A204.1 (cell line): ENCODE data around the gene NFKB1.
A peak's percentile ranks its signal among the peaks of the same experiment; 100 is the strongest.

Source experiments
- FAIRE-seq: peaks from 2 replicates; lab custom pipeline; 2012; peaks lifted over from hg19 to GRCh38; lab: Jason Lieb, UNC

NFKB1 gene

DNA sequence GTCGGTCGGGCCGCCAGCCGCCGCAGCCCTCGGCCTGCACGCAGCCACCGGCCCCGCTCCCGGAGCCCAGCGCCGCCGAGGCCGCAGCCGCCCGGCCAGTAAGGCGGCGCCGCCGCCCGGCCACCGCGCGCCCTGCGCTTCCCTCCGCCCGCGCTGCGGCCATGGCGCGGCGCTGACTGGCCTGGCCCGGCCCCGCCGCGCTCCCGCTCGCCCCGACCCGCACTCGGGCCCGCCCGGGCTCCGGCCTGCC, 213 bp downstream of the NFKB1 start:
- FAIRE-seq = no peak

DNA sequence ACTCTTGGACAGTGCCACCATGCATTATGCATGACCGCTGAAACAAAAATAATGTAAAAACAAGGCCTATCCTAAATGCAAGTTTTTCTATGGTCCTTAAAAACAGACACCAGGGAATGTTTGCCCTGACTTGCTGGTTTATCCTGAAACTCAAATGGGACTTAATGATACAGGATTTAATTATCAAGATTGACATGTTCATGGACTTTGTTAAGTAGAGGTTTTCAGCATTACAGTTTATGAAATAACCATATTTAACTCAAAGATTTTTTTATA, 1.3 kb downstream of the NFKB1 start:
- peak; percentile 6 for FAIRE-seq

DNA sequence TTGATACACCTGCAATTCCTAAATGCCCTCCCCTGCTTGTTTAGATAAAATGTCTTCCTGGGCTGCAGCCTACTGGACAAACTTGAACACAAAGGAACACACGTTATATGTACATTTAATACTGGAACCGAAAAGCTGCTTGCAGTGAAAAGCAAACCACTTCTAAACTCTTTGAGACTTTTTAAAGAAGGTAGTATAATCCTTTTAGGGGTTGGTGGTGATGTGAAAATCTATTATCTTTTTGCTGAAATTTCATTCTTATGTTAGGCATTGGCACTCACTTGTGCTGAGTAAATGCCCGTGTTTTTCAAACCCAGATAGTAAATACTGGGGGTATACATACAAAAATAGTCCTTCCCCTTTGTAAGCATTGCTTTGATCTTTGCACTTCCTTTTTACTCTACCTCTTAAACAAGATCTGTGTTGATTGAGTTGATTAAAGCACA, 2.2 kb downstream of the NFKB1 start:
- no peak for FAIRE-seq

DNA sequence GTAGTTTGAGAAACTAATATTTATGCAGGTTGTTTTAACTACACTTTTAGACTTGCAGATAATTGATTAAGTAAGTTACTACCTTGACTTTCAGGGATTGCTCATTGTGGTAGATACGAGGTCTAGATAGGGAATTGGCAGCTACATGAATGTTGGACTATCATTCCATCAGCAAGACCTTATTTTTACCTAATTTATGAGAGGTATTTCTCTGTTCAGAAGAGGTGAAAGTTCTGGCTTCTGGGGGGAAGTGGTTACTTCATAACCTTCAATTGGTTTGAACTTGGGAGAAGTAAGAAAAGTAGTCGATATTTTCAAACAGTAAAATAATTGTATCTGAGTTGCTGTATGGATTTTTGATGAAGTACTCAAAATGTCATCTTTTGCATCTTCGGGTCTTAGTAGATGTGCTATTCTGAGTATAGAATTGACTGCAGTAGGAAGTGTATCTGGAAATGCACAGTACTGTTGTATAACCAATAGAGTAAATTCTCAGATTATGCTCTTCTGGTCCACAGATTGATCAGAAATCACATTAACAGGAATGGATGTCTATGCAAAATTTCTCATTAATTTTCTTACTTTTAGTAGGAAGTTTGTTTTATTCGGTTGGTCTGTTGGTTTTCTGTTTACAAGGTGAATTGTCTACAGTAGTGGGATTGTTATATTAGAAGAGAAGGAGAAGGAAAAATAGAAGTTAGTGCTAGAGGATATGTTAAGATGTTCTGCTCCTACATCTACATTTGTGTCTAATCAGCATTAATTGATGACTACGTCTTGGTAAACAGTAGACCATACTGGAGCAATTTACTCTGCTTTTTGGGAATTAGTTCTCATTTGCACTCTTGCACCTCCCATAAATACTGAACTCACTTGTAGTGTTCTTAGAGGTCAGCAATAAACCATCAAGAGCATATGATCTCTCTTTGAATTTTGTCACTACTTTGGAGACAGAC, 3.0 kb downstream of the NFKB1 start:
- FAIRE-seq = no peak

DNA sequence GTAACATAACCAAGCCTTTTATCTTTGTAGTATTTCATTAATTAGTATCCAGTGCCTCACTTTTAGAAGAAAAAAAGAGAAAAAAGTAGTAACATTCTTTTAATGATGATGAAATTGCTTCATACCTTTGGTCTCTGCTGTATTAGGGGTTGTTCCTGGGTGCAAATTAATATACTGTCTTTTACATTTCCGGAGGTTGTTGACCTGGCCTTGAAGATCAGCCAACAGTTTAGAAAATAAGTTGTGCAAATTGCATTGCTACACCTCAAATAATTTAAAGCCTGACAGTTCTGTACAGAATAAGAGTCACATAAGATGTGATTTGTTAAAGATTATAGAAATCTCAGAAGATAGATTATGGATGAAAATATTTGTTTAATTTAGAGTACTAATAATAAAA, 3.8 kb downstream of the NFKB1 start:
- FAIRE-seq = no peak

DNA sequence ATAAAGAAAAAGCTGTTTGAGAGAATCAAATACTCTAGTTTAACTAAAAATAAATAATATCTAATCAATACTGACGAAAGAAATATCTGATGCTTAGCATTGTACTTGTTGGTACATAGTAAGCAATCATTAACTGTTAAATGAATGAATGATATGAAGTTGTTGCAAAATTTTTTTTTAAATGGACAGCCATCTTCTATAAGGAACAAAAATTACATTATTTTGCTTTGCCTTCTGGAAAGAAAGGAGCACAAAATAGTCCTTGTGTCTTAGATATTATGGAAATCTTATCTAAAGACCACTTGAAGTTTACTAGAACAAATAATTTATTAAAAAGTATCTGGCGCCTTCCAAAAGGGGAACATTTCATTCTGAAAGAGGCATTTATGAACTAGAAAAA, 4.5 kb downstream of the NFKB1 start:
- no peak for FAIRE-seq

DNA sequence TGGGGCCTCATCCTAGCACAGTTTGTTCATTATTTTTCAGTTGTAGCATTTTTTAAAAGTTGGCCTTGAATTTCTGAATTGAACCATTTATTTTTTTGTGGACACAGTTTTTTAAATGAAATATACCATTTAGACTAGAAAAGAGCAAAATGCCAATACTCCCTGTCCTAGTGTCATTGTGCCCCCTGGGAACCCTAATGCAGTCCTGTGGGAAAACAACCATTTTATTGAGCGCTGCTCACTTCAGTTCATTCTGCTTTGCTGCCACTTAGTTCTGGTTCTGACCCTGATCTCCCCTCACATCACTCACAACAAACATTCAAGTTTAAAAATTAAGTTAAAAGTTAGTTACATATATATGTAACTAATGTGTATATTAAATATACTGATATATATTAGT, 5.4 kb downstream of the NFKB1 start:
- FAIRE-seq = no peak

DNA sequence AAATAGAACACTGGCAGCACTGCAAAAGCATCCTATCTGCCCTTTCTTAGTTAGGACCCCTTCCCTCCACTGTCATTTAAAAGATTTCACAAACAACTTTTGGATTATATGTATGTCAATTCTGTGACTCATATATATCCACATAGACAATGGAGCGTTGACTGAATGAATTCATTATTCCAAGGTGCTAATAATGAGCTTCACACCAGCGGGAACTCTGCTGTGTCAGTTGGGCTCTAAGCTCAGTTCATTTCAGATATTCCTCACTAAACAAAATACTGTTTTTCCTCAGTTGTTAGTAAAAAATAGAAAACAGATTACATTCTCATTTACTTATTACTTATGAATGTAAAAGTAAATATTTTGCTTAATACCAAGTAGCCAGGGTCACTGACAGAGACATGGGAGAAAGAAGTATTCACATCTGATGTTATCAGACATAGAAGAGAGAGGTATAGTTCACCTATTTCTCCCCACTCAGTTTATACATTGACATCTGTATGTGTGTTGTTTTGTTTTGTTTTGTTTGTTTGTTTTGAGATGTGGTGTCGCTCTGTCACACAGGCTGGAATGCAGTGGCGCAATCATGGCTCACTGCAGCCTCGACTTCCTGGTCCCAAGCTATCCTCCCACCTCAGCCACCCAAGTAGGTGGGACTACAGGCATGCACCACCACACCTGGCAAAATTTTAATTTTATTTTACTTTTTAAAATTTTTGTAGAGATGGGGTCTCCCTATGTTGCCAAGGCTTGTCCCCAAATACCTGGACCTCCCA, 10.9 kb downstream of the NFKB1 start:
- FAIRE-seq = no peak

DNA sequence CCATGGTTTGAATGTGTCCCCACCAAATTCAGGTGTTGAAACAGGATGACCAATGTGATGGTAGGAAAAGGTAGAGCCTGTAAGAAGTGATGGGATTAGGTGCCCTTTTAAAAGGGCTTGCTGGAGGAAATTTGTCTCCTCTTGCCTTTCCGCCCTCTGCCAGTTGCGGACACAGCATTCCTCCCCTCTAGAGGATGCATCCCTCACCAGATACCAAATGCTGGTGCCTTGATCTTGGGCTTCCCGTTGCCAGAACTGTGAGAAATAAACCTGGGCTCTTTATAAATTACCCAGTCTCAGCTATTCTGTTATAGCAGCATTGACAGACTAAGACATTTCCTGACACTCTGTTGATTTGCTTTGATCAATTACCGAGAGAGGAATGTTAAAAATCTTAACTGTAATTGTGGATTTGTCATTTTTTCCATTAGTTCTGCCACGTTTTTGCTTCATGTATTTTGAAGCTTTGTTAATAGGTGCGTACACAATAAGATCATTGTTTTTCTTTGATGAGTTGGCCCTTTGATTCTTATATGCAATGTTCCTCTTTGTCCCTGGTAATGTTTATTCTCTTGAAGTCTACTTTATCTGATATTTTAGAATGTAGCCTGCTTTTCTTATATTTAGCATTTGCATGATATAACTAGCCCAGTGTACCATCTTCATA, 13.3 kb downstream of the NFKB1 start:
- FAIRE-seq = no peak

DNA sequence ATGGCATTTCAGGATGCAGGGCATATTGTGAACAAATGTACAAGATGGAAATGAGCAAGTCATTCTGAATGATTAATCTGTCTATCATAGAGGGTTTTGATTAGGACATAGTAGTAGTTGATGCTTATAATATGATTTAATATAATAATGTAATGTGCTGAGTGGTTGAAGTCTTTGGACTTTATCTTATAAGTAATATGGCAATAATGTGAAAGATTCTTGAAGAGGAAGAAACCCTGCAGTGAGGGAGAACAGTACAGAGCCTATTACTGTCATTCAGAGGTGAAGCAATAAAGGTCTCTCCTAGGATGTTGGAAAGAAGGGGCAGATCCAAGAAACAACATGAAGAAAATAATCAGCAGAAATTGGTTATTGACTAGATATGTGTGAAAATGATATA, 16.6 kb downstream of the NFKB1 start:
- FAIRE-seq = no peak

DNA sequence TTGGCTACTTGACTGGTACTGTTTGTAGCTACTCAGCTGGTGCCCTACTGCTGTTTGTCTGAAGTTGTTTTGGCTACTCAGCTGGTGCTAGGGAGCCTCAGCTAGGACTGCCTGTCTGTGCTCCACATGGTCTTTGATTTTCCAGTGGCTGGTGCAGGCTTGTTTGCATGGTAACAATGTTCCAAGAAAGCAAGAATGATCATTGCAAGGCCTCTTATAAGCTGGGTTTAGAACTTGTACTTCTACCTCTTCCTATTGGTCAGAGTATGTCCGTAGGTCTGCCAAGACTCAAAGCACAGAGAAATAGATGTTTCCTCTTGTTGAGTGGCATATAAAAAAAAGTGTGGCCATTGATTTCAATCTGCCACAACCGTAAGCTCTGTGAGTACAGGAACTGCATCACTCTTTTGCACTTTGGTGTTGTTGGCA, 17.6 kb downstream of the NFKB1 start:
- FAIRE-seq = no peak

DNA sequence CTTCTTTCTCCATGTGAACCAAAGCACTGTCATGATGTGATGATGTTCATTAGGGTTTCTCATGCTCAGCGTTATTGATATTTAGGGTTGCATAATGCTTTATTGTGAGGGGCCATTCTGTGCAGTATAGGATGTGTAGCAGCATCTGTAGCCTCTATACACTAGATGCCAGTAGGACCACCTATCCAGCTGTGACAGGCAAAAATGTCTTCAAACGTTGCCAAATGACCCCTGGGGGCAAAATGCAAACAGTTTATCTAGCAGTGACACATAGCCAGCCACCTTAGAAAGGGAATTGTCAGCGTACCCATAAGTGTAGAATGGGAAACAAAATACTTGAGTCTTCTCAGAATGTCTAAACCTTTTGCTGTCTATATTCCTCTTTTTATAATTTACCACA, 18.8 kb downstream of the NFKB1 start:
- FAIRE-seq = no peak

DNA sequence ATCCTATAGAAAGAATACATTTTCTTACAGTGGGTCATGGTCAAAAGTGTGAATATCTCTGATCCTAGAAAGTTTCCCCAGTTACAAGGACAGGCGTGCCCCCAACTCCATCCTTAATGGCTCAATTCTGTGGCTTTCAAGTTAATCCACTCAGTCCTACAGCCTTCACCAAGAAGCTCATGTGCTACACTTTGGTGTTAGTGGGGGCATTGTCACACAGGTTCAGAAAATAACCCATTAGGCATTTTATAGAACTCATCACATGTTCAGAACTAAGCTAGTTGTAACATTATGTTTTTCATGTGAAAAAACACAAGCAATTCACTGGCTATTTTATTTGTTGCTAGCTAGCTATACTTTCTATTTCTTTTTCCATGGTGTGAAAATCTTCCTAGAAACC, 20.4 kb downstream of the NFKB1 start:
- no peak for FAIRE-seq

DNA sequence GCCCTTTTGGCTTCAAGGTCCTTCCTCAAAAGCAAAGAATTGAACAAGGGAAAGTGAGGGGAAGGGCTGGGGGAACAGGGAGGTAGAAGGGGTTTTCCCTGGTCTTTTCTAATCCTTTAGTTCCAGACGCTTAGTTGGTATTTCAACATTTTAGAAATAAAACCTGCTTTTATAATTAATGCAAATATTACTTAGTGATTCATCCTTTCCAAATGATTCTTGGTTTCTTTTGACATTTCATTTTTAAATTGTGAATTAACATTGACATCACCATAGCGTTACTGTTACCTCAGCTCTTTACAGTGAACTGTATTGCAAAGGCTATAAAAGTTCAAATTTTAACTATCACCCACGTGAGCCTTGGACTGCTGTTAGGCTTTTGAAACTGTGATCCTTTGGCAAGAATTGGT, 20.9 kb downstream of the NFKB1 start:
- FAIRE-seq = no peak

DNA sequence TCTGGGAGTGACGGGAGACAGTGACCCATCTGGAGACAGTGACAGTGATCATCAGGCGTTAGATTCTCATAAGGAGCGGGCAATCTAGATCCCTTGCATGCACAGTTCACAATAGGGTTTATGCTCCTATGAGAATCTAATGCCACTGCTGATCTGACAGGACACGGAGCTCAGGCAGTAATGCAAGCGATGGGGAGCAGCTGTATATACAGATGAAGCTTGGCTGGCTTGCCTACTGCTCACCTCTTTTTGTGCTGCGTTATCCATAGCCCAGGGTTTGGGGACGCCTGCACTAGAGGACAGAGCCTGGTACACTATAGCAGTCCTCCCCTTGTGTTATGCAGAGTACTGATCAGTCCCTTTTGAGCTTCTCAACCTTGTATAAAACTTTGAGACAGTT, 23.5 kb downstream of the NFKB1 start:
- FAIRE-seq = no peak

DNA sequence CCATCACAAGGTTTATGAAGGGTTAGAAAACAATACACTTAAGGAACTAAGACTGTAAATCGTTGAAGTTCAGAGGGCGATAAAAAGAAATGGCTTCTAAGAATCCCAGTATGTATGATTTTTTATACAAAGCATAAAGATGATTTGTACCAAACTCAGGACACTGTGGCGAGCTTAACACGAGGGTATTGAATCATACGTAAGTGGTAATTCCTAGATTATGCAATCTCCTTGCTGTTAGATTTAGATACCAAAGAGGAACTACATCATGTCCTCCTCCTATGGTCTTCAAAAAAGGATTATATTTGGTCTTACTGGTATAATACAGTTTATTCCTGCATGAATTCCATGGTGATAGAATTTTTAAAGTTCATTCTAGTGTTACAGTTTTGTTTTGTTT, 23.9 kb downstream of the NFKB1 start:
- no peak for FAIRE-seq

DNA sequence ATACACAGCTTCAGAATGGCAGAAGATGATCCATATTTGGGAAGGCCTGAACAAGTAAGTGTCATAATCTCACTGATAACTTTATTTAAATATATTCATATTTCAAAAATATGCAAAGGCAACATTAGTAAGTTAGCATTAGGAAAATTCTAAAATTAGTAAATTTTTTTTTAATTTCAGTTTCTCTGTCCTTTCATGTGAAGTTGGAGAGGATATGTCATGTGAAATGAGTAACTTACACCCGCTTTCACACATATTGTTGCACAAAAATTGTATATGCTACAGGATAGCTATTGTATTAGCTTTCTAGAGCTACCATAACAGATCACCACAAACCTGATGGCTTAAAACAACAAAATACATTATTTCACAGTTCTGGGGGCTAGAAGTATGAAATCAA, 24.3 kb downstream of the NFKB1 start:
- FAIRE-seq = no peak

DNA sequence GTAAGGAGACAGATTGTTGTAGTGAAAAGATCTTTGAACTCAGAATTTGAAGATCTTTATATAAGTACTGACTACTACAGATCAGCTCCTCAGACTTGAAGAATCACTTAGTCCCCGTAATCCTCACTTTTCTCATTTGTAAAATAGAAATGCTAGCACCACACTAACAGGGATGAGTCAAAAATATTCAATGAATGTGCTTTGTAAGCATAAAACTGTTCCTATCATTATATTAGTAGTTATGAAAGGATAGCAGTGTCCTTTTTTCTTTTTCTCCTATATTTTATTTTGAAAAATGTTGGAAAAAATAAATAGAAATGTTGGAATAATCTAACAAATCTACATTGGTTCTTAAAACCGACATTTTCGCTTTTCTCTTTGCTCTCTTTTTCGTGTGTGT, 25.4 kb downstream of the NFKB1 start:
- FAIRE-seq = no peak

DNA sequence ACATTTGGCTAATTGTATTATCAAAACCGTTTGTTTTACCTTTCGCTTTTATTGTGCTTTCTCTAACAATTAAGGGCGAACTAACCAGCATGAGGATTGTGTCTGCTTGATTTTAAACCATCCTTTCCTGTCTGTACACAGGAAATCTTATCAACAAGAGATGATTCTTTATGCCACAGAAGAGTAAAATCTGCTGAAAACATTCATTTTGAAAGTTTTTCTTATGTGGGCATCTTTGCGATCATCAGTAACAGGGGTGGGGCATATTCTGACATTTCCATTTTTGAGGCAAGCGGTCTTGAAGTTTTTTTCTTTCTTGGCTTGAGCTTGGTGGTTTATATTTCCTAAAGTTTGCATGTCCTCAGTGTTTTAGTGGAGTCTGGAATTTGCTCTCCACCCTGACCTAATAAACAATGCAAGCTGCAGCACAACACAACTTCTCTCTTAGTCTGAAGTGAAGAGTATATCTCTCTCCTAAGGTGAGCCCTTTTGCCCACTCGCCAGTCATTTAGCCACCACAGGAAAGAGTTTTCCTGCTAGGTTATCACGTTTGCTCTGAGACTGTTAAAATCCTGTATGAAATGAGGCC, 26.6 kb downstream of the NFKB1 start:
- FAIRE-seq = no peak

DNA sequence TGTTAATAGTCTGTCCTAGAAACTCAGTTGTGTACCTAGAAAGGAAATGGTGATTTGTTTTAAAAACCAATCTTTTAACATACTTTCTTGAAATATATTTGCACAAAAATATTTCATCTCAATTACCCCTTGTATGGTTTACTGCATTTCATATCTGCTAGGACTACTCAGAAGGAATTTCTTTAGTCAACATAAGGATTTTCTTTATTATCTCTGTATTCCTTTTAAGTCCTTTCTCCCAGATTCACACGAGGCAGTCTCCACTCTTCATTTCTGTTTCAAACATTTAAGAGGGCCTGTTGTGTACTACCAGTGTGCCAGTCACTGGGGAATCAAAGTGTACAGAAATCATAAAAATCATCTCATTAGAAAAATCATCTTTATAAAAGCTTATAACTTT, 28.8 kb downstream of the NFKB1 start:
- FAIRE-seq = no peak

DNA sequence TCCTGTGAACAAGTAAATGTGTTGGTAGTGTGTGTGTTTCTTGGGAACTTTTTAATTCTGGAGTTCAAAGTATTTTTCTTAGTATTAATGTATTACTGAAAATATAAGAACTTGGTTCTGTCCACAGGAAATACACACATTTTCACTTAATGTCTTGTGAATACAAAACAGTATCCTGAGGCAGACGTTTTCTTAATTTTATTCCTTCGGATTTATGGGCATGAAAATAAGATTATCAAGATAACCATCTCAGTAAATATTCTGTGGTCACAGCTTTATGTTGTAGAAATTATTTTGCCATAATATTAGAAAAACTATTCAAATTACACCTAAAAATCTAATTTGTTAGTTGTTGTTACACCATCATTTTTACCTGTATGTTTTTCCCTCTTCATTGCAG, 29.8 kb downstream of the NFKB1 start:
- no peak for FAIRE-seq

DNA sequence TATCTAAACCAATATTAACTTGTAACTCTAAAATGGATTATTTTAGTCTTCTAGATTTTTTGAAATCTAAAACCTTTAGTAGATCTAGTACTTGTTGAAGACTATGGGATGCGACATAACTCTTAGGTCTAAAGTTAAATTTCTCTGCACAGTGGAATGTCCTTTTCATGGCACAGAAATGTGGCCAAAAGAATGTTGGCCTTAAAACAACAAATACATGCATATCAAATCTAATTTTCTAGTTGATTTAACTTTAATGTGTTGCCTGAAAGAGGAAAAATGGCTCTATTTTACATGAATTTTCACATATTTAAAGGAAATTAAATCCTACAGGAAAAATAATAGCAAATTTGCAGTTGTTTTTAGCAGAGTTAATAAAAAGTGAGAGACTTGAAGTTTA, 30.3 kb downstream of the NFKB1 start:
- no peak for FAIRE-seq

DNA sequence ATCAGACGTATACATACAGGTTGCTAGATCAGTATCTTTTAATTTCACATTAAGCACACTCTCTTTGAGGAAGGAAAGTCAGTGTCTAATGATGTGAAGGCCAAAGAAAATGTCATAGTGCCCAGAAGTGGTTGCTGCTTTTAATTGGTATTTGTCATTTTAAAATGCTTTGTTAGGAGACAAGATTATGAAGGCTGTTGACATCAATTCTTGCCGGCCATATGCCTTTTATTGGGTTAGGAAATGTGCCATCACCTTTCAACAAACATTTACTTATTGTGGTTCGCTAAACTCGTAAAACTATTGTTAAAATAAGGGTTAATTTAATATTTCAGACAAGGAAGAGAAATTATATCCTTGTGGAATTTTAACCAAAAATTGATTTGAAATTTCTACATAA, 32.2 kb downstream of the NFKB1 start:
- FAIRE-seq = no peak
